GM23338 (cell line): ENCODE measurements around the gene ALDH1L2. TPM values are rescaled to one million over a fixed set of nuclear protein-coding genes. Genes with fewer than 3 reads are reported as not detected.

Source experiments
- ATAC-seq: fragments of 200-7000 bp; cut with Tn5 transposase; 3 replicates; pipeline ENCODE4 v1.9.1; 2020
- DNase-seq: peaks from one replicate; pipeline ENCODE4 v3.0.0-alpha.2; 2015; ENCODE audit warnings: low spot score
- H2AFZ ChIP-seq: fragments of 200-600 bp; sonication (generic); 2 replicates; pipeline ENCODE4 v1.8.0; 2016; ENCODE audit warnings: antibody characterized with exemption, mild to moderate bottlenecking, moderate library complexity
- H3F3A ChIP-seq: fragments of 200-600 bp; sonication (generic); replicated peaks from 2 replicates; pipeline ENCODE4 v1.8.0; 2017; ENCODE audit warnings: antibody characterized with exemption, mixed run types, low read depth
- H3K27ac ChIP-seq: fragments of 200-600 bp; sonication (generic); 2 replicates; pipeline ENCODE4 v1.6.1; 2016; ENCODE audit warnings: low read depth
- H3K27me3 ChIP-seq: fragments of 200-600 bp; sonication (generic); 2 replicates; pipeline ENCODE4 v1.8.0; 2016; ENCODE audit warnings: mild to moderate bottlenecking, mixed run types, moderate library complexity; ENCODE audit not compliant: insufficient read depth
- H3K36me3 ChIP-seq: fragments of 200-600 bp; sonication (generic); 2 replicates; pipeline ENCODE4 v1.8.0; 2016; ENCODE audit warnings: mild to moderate bottlenecking; ENCODE audit not compliant: insufficient read depth
- H3K4me1 ChIP-seq: fragments of 200-600 bp; sonication (generic); 2 replicates; pipeline ENCODE4 v1.8.0; 2016; ENCODE audit warnings: mild to moderate bottlenecking, moderate library complexity; ENCODE audit not compliant: insufficient read depth
- H3K4me2 ChIP-seq: fragments of 200-600 bp; sonication (generic); 2 replicates; pipeline ENCODE4 v1.7.1; 2017; ENCODE audit warnings: mixed run types
- H3K4me3 ChIP-seq: fragments of 200-600 bp; sonication (generic); 2 replicates; pipeline ENCODE4 v1.6.1; 2016; ENCODE audit warnings: mixed run types
- H3K79me2 ChIP-seq: fragments of 200-600 bp; sonication (generic); replicated peaks from 2 replicates; pipeline ENCODE4 v1.8.0; 2017; ENCODE audit warnings: mild to moderate bottlenecking; ENCODE audit not compliant: insufficient read depth
- H3K9me2 ChIP-seq: fragments of 200-600 bp; sonication (generic); 2 replicates; pipeline ENCODE4 v1.8.0; 2017; ENCODE audit not compliant: insufficient read depth
- H4K20me1 ChIP-seq: fragments of 200-600 bp; sonication (generic); replicated peaks from 2 replicates; pipeline ENCODE4 v1.8.0; 2017; ENCODE audit warnings: mild to moderate bottlenecking; ENCODE audit not compliant: insufficient read depth
- H3K27ac Mint-ChIP-seq: 2 replicates; pipeline ENCODE4 v1.8.0; 2020; ENCODE audit warnings: inconsistent platforms, mild to moderate bottlenecking, moderate library complexity, mixed read lengths
- H3K27me3 Mint-ChIP-seq: 3 replicates; pipeline ENCODE4 v1.8.0; 2022; ENCODE audit warnings: low read depth, mild to moderate bottlenecking, moderate library complexity, mixed read lengths, inconsistent platforms; ENCODE audit not compliant: insufficient read depth, poor library complexity
- H3K36me3 Mint-ChIP-seq: 3 replicates; pipeline ENCODE4 v1.8.0; 2021; ENCODE audit warnings: low read depth, mild to moderate bottlenecking, inconsistent platforms, moderate library complexity, mixed read lengths
- H3K4me1 Mint-ChIP-seq: 3 replicates; pipeline ENCODE4 v1.8.0; 2020; ENCODE audit warnings: mild to moderate bottlenecking, inconsistent platforms, mixed read lengths
- H3K4me3 Mint-ChIP-seq: 3 replicates; pipeline ENCODE4 v1.8.0; 2021; ENCODE audit warnings: moderate library complexity, mild to moderate bottlenecking, inconsistent platforms, mixed read lengths
- H3K9me3 Mint-ChIP-seq: 3 replicates; pipeline ENCODE4 v1.8.0; 2020; ENCODE audit warnings: moderate library complexity, mild to moderate bottlenecking, inconsistent platforms, mixed read lengths
- CREB1 ChIP-seq: fragments of 250-450 bp; sonication (Bioruptor Pico); IDR thresholded peaks from 2 replicates; pipeline ENCODE4 v1.5.0; 2020; ENCODE audit warnings: low read depth, mild to moderate bottlenecking, moderate library complexity
- CTCF ChIP-seq, 2 experiments: fragments of 200-600 bp in 1 of 2; sonication (generic) in 1 of 2; conservative IDR thresholded peaks; 2 replicates each; pipeline versions ENCODE4 v1.5.1 to v1.6.1; 2016 to 2017; ENCODE audit warnings: antibody characterized with exemption in 2 of 2, low read depth in 2 of 2, mild to moderate bottlenecking in 2 of 2, moderate library complexity in 1 of 2
- ETS1 ChIP-seq: IDR thresholded peaks from 2 replicates; pipeline ENCODE4 v1.6.1; 2016; ENCODE audit warnings: antibody characterized with exemption
- EZH2 ChIP-seq: fragments of 200-600 bp; sonication (generic); IDR thresholded peaks from one replicate; pipeline ENCODE4 v1.8.0; 2017; ENCODE audit warnings: antibody characterized with exemption, mild to moderate bottlenecking, low read depth; ENCODE audit not compliant: unreplicated experiment
- EZH2phosphoT487 ChIP-seq: fragments of 200-600 bp; sonication (generic); IDR thresholded peaks from one replicate; pipeline ENCODE4 v1.8.1; 2018; ENCODE audit warnings: antibody characterized with exemption; ENCODE audit not compliant: unreplicated experiment
- JUNB ChIP-seq: IDR thresholded peaks from one replicate; pipeline ENCODE4 v1.6.1; 2016; ENCODE audit warnings: antibody characterized with exemption; ENCODE audit not compliant: unreplicated experiment
- NANOG ChIP-seq: IDR thresholded peaks from 2 replicates; pipeline ENCODE4 v1.6.1; 2016; ENCODE audit warnings: antibody characterized with exemption, borderline replicate concordance
- POLR2AphosphoS5 ChIP-seq: IDR thresholded peaks from 2 replicates; pipeline ENCODE4 v1.6.1; 2016; ENCODE audit warnings: antibody characterized with exemption, low read depth
- REST ChIP-seq: IDR thresholded peaks from one replicate; pipeline ENCODE4 v1.6.1; 2018; ENCODE audit warnings: antibody characterized with exemption; ENCODE audit not compliant: unreplicated experiment
- STAT1 ChIP-seq: IDR thresholded peaks from one replicate; pipeline ENCODE4 v1.6.1; 2016; ENCODE audit warnings: antibody characterized with exemption; ENCODE audit not compliant: unreplicated experiment
- ZNF114 ChIP-seq: fragments of 250-450 bp; sonication (Bioruptor Pico); IDR thresholded peaks from 2 replicates; pipeline ENCODE4 v1.5.0; 2020; ENCODE audit warnings: mild to moderate bottlenecking, moderate library complexity
- ZNF331 ChIP-seq: fragments of 250-450 bp; sonication (Bioruptor Pico); IDR thresholded peaks from 2 replicates; pipeline ENCODE4 v1.5.0; 2020; ENCODE audit warnings: low read depth, mild to moderate bottlenecking, moderate library complexity
- polyA plus RNA-seq: library from polyadenylated mRNA; unstranded; fragments of >200 nt; fragmentation: Nextera tagmentation; extraction: Ambion mirVana; gene quantifications from 2 replicates; pipeline ENCODE4 v1.2.1, GENCODE V29; 2016
- total RNA-seq: library from RNA; depleted of rRNA; stranded (reverse); fragments of >200 nt; shearing (Covaris generic); gene quantifications from 2 replicates; pipeline ENCODE4 v1.2.3, GENCODE V29; 2014
- TF ChIP-seq, protein P1 (sequence below): fragments of 250-450 bp; sonication (Bioruptor Pico); IDR thresholded peaks from 2 replicates; pipeline ENCODE4 v1.5.0; 2020; ENCODE audit warnings: mild to moderate bottlenecking, moderate library complexity

ALDH1L2 gene
- total and polyA plus RNA-seq, 2 experiments from 2014 or later, result 5.8 to 9.1 TPM

- H3K4me3 ChIP-seq, result no peak overlapping the region
- peaks cover 3% of the 10 kb centered on the region; the same call in 1 of the 2 replicates for H3K9me2 ChIP-seq
- no peak for DNase-seq
- no peak overlapping the region for H3K27ac Mint-ChIP-seq
- no peaks in the 10 kb centered on the region for H3F3A ChIP-seq
- H2AFZ ChIP-seq, result no peak overlapping the region
- ATAC-seq, result no peak
- H3K4me1 Mint-ChIP-seq, result no peaks in the 10 kb centered on the region
- no peaks in the 10 kb centered on the region for H4K20me1 ChIP-seq
- TF ChIP-seq STAT1 (no peak), JUNB (no peak), ZNF331 (no peak), CREB1 (CRISPR knock-in tag) (no peak), EZH2 (no peak), EZH2phosphoT487 (no peak), CTCF (conservative IDR thresholded peaks at IDR 0.05; ENCODE audit: low read depth in 2 of 2) (no peak), ETS1 (no peak), NANOG (no peak), ZNF114 (CRISPR knock-in tag) (no peak), POLR2AphosphoS5 (no peak), REST (no peak)
- TF ChIP-seq, protein P1, sequence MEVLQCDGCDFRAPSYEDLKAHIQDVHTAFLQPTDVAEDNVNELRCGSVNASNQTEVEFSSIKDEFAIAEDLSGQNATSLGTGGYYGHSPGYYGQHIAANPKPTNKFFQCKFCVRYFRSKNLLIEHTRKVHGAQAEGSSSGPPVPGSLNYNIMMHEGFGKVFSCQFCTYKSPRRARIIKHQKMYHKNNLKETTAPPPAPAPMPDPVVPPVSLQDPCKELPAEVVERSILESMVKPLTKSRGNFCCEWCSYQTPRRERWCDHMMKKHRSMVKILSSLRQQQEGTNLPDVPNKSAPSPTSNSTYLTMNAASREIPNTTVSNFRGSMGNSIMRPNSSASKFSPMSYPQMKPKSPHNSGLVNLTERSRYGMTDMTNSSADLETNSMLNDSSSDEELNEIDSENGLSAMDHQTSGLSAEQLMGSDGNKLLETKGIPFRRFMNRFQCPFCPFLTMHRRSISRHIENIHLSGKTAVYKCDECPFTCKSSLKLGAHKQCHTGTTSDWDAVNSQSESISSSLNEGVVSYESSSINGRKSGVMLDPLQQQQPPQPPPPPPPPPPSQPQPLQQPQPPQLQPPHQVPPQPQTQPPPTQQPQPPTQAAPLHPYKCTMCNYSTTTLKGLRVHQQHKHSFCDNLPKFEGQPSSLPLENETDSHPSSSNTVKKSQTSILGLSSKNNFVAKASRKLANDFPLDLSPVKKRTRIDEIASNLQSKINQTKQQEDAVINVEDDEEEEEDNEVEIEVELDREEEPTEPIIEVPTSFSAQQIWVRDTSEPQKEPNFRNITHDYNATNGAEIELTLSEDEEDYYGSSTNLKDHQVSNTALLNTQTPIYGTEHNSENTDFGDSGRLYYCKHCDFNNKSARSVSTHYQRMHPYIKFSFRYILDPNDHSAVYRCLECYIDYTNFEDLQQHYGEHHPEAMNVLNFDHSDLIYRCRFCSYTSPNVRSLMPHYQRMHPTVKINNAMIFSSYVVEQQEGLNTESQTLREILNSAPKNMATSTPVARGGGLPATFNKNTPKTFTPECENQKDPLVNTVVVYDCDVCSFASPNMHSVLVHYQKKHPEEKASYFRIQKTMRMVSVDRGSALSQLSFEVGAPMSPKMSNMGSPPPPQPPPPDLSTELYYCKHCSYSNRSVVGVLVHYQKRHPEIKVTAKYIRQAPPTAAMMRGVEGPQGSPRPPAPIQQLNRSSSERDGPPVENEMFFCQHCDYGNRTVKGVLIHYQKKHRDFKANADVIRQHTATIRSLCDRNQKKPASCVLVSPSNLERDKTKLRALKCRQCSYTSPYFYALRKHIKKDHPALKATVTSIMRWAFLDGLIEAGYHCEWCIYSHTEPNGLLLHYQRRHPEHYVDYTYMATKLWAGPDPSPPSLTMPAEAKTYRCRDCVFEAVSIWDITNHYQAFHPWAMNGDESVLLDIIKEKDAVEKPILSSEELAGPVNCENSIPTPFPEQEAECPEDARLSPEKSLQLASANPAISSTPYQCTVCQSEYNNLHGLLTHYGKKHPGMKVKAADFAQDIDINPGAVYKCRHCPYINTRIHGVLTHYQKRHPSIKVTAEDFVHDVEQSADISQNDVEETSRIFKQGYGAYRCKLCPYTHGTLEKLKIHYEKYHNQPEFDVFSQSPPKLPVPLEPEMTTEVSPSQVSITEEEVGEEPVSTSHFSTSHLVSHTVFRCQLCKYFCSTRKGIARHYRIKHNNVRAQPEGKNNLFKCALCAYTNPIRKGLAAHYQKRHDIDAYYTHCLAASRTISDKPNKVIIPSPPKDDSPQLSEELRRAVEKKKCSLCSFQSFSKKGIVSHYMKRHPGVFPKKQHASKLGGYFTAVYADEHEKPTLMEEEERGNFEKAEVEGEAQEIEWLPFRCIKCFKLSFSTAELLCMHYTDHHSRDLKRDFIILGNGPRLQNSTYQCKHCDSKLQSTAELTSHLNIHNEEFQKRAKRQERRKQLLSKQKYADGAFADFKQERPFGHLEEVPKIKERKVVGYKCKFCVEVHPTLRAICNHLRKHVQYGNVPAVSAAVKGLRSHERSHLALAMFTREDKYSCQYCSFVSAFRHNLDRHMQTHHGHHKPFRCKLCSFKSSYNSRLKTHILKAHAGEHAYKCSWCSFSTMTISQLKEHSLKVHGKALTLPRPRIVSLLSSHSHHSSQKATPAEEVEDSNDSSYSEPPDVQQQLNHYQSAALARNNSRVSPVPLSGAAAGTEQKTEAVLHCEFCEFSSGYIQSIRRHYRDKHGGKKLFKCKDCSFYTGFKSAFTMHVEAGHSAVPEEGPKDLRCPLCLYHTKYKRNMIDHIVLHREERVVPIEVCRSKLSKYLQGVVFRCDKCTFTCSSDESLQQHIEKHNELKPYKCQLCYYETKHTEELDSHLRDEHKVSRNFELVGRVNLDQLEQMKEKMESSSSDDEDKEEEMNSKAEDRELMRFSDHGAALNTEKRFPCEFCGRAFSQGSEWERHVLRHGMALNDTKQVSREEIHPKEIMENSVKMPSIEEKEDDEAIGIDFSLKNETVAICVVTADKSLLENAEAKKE, result no peak
- peaks cover 18% of the 10 kb centered on the region; the same call in 2 of the 3 replicates for H3K36me3 Mint-ChIP-seq
- no peaks in the 10 kb centered on the region for H3K4me1 ChIP-seq
- no peak overlapping the region for H3K27ac ChIP-seq
- no peak overlapping the region for H3K4me3 Mint-ChIP-seq
- H3K27me3 ChIP-seq, result no peaks in the 10 kb centered on the region
- H3K79me2 ChIP-seq, result no peaks in the 10 kb centered on the region
- no peaks in the 10 kb centered on the region for H3K9me3 Mint-ChIP-seq
- H3K36me3 ChIP-seq, result no peaks in the 10 kb centered on the region; the same call in 1 of the 2 replicates
- H3K27me3 Mint-ChIP-seq, result peaks cover 1% of the 10 kb centered on the region
- no peak overlapping the region for H3K4me2 ChIP-seq
Measured at GRCh38 chr12:105071981-105072380, 12.3 kb downstream of the ALDH1L2 start.
